ENCODE results near the gene DYNLL1.
"Not testable (repeated sequence)": the region's sequence is repeated elsewhere in the genome, so short reads cannot be mapped to it uniquely, and the experiment has no call there.

Gene DYNLL1

DNA sequence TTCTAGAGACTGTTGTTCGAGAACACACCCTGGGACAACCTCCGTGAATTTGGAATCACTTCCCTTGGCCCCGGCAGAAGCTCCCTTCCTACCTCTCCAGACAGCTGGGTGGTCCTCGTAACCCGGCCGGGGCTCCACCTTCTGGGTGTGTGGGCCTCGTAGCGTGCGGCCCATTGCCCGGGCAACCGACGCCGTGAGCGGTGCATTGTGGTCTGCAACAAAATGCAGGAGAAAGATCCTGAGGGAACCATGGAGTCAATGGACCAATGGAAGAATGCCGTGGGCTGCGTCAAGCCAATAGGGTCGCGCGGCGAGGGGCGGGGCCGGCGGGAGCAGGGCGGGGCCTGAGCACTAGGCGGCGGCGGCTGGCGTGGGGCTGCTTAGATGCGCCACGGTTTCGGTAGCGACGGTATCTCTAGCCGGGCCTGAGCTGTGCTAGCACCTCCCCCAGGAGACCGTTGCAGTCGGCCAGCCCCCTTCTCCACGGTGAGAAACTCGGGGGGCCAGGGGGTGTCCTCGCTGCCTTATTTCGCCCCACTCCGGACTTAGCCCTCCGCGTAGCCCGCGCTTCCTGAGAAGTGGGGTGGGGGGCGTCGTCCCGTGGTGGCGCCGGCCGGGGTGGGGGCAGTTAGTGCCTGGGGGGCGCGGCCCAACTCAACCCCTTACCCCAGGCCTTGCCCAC is at the start of gene DYNLL1:
Gene DYNLL1, plus strand, starts transcription at position 383 of the 682 bp plus-strand sequence. CDS start 309 bp downstream, outside the sequence.
- DNase-seq: peak; percentile 91

DNA sequence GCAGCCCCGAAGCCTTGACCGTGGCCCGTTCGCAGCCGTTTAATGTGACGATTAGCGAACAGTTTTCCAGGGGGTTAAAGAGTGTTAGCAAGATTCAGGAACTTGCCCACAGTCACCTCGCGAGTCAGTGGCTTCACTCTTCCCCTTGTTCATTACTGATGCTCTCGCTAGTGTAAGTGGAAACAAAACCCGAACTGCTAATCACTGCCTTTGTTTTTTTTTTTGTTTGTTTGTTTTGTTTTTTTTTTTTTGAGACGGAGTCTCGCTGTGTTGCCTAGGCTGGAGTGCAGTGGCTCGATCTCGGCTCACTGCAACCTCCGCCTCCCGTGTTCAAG is 49.1 kb upstream of the DYNLL1 start:
- DNase-seq: not testable (repeated sequence)

DNA sequence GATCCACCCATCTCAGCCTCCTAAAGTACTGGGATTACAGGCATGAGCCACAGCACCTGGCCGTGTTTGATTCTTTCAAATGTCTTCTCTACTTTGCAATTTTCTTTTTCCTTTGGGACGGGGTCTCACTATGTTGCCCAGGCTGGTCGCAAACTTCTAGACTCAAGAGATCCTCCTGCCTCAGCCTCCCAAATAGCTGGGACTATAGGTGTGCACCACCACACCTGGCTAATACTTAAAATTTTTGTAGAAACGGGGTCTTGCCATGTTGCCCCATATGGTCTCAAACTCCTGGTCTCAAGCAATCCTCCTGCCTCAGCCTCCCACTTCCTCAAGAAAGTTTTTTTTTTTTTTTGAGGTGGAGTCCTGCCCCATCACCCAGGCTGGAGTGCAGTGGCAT is 47.9 kb upstream of the DYNLL1 start:
- no peak for DNase-seq

DNA sequence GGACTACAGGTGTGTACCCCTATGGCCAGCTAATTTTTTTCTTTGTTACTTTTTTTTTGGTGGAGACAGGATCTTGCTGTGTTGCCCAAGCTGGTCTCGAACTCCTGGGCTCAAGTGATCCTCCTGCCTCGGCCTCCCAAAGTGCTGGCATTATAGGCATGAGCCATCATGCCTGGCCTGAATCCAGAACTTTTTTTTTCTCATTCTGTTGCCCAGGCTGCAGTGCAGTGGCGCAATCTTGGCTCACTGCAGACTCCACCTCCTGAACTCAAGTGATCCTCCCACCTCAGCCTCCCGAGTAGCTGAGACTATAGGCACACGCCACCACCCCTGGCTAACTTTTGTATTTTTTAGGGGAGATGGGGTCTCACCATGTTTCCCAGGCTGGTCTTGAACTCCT is 43.4 kb upstream of the DYNLL1 start:
- DNase-seq: not testable (repeated sequence)

DNA sequence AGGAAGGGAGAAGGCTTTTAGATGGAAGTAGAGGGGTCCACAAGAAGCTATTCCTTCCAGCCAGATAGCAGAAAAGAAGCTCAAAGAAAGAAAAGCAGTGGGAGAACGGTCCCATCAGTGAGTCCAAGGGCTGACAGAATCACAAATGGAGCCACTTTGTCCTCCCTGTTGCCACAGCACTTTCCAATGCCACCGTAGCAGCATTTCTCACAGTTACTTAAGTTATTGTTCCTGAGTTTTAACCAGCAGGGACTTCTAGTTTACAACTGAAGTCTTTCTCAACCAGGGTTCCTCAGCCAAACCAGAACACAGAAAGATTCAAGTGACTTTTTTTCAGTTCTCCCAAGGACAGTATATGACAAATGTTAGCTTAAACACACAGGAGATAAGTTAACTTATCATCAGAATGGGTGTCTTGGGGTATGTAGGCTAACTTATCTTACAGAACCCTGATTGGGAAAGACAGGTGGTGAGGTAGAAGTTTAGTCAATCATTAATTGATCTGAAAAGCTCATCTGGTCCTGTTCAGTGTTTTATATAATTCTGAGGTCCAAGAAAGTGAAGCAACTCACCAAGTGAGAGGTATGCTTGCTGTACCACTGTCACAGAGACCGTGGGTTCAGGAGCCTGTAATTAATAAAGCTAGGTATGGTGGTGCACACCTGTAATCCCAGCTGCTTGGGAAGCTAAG is 42.7 kb upstream of the DYNLL1 start:
- DNase-seq: no peak

DNA sequence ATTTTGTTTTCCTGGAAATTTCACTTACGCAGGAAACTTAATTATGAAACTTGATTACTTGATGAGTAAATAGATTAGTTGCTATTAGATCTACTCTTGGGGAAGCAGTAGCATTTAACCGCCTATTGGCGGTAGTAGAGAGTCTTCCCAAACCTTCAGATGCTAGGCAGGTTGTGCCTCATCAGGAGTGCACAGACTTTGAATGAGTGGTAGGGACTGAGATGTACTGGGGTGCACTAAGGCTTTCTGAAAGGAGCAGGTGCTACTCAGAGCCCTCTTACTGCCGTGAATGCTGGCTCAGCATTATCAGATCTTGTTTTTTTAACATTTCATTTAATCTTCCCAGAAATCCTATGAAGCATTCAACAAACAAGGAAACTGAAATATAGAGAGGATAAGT is 41.9 kb upstream of the DYNLL1 start:
- no peak for DNase-seq

DNA sequence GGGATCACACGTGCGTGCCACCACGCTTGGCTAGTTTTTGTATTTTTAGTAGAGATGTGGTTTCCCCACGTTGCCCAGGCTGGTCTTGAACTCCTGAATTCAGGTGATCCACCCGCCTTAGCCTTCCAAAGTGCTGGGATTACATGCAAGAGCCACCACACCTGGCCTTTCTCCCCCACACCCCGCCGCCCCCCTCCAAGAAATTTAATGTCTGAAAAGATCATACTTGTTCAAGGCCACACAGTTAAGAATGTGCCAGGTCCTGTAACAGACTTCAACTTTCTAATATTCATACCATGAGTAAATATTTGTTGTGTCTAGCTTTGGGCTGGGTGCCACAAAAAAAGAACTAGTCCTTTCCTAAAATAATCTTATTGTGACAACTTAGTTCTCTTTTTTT is 40.6 kb upstream of the DYNLL1 start:
- DNase-seq: no peak

DNA sequence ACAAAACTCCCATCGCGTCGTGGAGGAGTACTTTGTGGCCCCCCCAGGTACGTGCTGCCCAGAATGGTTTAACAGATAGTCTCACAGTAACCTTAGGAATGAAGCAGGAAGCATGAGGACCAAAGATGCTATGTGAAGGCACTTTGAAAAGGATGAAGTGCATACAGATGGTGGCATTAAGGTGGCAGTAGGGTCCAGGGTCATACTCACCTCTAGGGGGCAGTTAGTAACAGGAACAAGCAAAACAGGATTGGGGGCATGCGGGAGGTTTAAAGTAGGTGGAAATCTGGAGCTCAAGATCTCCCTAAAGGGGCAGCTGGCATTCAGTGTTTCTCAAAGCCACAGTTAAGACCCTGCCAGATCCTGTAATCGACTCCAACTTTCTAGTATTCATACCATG is 38.8 kb upstream of the DYNLL1 start:
- no peak for DNase-seq

DNA sequence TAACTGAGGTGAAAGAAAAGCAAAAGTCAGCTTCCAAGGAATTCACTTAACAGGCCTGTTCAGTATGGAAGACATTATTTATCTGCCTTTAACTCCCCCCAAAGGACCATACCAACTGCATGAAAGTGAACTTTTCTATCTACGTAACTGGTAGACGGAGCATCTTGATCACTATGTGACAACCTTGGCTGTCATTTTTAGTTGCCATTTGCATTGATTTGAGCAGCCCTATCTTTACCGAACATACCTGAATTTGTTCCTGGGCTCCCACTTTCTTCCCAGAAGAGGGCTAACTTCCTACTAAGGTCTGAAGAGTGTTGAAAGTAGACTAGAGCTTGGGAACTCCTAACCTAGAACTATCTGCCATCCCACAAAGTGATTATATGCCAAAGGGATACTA is 35.8 kb upstream of the DYNLL1 start:
- DNase-seq: no peak

DNA sequence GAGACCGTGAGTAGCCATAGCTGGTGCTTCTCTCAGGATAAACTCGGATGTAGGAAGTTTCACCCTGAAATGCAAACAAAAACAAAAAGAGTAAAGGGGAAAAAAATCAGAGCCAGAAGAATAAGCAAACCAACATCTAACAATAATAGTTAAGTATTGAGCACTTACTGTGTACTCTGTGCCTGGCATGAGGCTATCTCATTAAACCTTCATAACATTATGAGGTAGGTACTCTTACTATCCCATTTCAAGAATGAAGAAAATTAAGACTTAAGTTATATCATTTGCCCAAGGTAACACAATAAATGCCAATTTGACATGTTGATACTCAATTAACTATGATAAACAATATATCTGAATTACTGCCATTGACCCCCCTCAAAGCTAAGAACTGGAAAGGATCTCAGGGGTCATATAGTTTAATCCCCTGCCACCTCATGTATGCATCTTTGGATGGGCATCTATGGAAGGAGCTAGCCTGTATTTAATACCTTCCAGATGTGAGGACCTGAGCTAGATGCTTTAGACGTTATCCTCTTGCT is 33.7 kb upstream of the DYNLL1 start:
- DNase-seq: no peak

DNA sequence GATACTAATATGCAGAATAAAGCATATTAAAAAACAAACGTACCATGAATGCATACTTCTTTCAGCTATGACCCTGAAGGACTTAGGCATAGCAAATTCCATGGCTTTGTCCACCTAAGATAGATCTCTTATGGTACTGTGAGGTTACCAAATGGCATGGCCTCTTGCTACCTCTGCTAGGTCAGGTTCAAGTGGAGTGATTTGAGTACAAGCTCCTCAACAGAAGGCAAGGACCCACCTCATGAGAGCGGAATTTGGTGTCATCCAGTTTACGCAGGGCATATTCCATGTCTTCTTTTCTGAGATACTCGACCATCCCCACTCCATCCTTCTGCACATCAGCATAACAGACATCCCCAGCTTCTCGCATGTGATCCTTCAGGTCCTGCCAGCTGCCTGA is 32.2 kb upstream of the DYNLL1 start:
- no peak for DNase-seq

DNA sequence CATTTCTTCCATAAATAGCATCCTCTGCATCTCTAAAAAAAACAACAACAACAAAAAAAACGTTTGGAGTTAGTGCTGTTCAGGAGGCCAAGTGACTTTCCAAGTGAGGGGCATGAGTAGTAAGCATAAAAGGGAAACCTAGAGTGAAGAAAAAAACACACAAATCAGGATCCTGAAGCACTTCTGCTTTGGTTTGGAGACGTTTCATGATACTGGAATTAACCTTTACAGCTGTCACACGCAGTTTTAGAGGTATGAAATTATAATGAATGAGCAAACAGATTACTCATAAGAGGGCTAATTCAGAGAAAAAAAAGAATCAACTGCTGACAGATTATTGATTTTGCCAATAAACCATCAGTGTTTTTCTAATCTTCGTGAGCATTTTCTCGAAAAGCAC is 30.2 kb upstream of the DYNLL1 start:
- DNase-seq: no peak

DNA sequence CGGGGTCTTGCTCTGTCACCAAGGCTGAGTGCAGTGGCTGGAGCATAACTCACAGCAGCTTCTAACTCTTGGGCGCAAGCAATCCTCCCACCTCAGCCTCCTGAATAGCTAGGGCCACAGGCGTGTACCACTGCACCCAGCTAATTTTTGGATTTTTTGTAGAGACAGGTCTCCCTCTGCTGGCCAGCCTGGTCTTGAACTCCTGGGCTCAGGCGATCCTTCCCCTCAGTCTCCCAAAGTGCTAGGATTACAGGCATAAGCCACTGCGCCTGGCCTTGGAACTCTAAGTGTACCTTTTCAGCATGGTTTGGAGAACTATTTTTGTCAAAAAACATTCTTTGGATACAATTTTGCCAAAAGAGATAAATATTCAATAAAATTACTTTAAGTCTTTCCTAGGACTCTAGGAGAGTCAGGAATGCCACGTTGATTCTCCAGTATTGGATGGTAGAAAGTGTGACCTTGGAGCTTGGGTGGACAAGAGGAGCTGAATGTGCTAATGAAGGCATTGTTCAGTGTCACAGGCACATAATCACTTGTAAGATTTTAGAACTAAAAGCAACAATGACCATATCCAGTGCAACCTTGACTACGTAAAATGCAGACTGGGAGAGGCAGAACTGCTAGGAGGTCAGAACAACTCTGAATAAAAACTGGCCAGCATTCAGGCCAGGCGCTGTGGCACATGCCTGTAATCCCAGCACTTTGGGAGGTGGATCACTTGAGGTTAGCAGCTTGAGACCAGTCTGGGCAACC is 29.2 kb upstream of the DYNLL1 start:
- DNase-seq: no peak

DNA sequence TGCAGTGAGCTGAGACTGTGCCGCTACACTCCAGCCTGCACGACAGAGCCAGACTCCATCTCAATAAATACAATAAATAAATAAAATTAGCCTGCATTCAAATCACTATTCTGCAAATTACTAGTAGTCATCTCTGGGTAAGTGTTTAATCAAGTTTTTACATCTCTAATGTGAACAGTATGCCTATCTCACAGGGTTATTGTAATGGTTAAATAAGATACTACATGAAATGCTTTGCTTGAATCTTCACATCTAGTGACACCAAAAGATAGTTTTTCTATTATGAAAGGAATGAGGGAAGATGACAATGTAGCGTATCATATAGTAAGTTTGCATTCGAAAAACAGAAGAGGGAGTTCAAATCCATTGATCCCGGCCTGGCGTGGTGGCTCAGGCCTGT is 28.5 kb upstream of the DYNLL1 start:
- DNase-seq: no peak

DNA sequence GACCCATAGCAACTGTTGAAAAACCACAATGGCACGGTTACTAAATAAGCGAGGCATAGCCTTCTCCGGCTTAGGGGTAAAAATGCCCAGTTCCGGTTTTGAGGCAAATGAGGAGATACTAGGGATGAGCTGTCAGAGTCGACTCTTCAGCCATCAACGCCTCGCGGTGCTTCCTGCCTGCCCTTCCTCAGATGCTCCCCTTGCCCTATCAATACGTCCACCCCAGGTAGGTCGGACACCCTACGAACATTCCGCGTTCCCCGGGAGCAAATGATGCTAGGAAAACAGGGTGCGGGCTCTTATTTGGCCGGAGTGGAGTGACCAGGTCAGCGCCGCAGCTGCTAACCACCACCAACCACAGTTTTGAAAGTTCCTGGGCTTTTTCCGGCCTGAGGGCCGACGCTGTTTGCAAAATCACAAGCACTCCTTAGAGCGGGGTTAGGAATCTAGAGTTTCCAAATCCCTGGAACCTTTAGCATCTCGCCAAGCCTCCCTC is 27.5 kb upstream of the DYNLL1 start:
- no peak for DNase-seq

DNA sequence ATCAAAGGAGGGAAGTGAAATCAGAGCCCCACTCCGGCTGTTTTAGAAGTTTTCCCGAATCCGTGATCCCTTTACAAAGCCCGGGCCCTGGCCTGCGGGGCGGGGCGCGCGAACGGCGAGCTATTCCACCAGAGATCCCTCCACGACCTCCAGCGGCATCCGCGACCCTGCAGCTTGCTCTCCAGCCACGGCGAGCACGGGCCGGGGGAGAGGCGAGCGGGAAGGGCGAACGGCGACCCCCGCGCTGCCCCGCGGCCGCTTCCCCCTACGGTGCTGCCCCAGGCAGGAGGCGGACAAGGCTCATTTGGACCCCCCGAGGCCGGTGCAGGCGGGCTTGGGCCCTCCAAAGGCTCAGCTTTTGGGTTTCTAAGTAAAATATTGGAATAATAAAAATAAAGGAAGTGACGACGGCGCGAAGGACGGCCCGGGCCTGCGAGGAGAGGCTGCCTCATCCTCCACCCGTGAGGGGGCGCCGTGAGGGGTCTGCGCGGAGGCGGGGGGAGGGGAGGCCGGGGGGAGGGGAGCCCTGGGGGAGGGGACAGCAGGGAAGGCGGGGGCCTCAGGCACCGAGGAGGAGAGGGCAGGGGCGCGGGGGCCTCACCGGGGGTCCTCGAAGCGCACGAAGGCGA is 27.0 kb upstream of the DYNLL1 start:
- DNase-seq: no peak

DNA sequence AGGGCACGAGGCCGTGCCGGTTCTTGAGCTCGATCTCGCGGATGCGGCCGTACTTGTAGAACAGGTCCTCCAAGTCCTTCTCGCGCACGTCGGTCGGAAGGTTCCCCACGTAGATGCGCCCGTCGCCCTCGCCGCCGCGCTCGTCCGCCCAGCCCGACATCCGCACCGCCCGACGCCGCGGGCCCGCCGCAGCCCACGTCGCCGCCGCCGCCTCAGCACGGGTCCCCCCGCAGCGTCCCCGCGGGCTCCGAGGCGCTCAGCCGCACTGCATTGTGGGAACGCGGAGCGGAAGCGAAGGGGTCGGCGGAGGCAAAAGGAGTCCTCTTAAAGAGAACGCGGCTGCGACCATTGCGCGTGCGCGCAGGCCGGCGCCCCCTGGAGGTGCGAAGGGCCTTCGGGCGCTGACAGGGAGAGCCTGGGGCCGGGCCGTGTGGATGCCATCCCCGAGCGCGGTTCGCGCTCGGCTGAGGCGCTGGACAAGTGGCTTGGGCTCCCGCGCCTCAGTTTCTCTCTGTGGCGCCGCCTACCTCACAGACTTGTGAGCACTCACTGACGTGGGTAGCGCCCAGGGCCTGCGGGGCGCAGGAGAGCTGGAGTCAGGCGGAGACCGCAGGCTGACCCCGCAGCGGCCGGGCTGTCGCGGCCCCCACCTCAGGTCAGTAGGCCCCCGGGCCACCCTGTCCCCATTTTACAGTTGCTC is 26.3 kb upstream of the DYNLL1 start, which contains the start of gene SRSF9:
Gene SRSF9, minus strand, starts transcription at position 299 of the 700 bp plus-strand sequence. Its CDS starts 139 bp downstream, at position 160.
- DNase-seq: peak; percentile 90

DNA sequence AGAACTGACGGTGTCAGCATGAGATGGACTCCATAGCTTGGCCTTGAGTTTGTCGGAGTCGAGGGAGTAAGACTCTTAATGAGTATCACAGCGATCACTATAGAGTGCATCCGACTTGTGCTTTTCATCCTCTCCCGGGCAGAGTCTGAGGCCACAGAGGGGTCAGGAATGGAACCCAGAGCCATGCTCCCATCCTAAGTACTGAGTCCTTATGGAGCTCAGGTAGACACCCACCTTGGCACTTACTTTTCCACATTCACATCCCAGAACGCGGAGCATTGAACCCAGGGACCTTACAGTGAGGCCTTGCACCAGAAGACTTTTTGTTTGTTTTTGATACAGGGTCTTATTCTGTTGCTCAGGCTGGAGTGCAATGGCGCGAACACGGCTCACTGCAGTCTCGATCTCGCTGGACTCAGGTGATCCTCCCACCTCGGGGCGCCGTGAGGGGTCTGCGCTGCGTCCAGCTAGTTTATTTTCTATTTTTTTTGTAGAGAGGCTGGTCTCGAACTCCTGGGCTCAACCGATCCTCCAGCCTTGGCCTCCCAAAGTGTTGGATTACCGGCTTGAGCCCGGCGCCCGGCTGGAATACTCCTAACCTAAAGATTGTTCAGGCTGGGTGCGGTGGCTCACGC is 25.6 kb upstream of the DYNLL1 start:
- no peak for DNase-seq

DNA sequence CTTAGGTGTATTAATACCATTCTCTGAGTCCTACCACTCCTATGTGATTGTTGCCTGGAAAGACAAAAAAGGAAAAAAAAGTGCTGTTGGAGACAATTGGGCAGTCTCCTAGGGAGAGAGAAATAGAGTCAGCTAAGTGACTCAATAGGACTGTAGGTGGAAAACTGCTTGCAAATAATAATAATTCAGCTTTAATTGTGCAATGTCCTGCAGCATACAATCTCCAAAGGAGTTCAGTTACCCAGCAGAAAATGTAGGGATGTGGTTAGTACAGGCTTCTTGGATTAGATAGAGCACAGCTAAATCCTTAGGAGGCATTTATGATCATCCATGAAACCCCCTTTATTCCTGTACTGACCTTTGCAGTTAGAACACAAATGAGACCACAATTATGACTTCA is 23.4 kb upstream of the DYNLL1 start:
- DNase-seq: no peak

DNA sequence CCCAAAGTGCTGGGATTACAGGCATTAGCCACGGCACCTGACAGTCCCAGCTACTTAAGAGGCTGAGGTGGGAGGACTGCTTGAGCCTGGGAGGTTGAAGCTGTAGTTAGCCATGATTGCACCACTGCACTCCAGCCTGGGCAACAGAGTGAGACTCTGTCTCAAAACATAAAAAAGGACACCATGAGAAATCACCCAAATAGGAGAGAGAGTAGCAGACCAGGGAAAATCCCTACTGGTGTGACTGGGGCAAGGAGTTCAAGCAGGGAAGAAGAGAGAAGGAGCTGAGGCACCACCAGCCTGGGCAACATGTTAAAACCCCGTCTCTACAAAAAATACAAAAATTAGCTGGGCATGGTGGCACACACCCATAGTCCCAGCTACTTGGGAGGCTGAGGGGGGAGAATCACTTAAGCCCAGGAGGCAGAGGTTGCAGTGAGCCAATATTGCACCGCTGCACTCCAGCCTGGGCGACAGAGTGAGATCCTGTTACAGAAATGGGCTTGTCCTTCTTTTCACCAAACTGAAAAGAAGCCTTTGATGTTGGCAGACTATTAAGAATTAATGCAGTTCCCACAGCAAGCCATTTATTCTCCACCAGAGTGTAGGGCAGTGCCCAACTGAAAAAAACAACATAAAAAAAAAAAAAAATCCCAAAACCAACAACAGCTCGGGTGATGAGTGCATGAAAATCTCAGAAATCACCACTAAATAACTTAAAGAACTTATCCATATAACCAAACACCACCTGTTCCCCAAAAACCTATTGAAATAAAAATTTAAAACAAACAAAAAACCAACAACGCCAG is 21.9 kb upstream of the DYNLL1 start:
- DNase-seq: no peak

DNA sequence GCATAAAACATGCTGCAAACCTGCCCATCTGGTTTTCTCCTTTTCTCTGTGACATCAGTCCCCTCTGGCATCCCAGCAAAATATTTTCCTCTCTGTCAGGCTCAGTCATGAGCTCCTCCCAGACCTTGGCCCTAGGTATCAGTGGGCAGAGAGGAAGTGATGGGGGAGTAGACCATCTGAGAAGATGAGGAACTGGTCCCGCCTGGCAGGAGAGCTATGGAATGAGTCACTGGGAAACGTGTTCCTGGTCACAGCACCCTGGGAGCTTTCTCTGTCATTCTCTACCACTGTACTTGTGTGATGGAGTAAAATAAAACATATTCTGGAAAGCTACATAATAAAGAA is 21.3 kb upstream of the DYNLL1 start:
- no peak for DNase-seq

Data from NCI-H1092 (cell line).